Measurements from ENCODE around the gene COL23A1.
"Not testable (repeated sequence)": the region's sequence is repeated elsewhere in the genome, so short reads cannot be mapped to it uniquely, and the experiment has no call there.

COL23A1 gene

GRCh38 chr5:178499352-178499751, 90.8 kb downstream of the COL23A1 start:
- DNase-seq: no peak

GRCh38 chr5:178496642-178497041, 93.6 kb downstream of the COL23A1 start:
- no peak for DNase-seq

GRCh38 chr5:178496214-178496613, 94.0 kb downstream of the COL23A1 start:
- DNase-seq: no peak

GRCh38 chr5:178495706-178496105, 94.5 kb downstream of the COL23A1 start:
- no peak for DNase-seq

- DNase-seq: no peak
Measured at GRCh38 chr5:178492278-178492677, 97.9 kb downstream of the COL23A1 start.

GRCh38 chr5:178490935-178491652, 99.1 kb downstream of the COL23A1 start:
- DNase-seq: no peak

- DNase-seq: no peak
Measured at GRCh38 chr5:178489271-178489976, 100.8 kb downstream of the COL23A1 start.

GRCh38 chr5:178488696-178489095, 101.5 kb downstream of the COL23A1 start:
- DNase-seq: no peak

GRCh38 chr5:178487911-178488600, 102.1 kb downstream of the COL23A1 start:
- DNase-seq: no peak

- not testable (repeated sequence) for DNase-seq
Measured at GRCh38 chr5:178486878-178487512, 103.2 kb downstream of the COL23A1 start.

- DNase-seq: no peak
Measured at GRCh38 chr5:178486239-178486641, 104.0 kb downstream of the COL23A1 start.

GRCh38 chr5:178483620-178484019, 106.6 kb downstream of the COL23A1 start:
- DNase-seq: no peak

GRCh38 chr5:178479261-178479660, 110.9 kb downstream of the COL23A1 start:
- DNase-seq: no peak

GRCh38 chr5:178478370-178478769, 111.8 kb downstream of the COL23A1 start:
- no peak for DNase-seq

- no peak for DNase-seq
Measured at GRCh38 chr5:178477802-178478201, 112.4 kb downstream of the COL23A1 start.

GRCh38 chr5:178476972-178477754, 113.0 kb downstream of the COL23A1 start:
- no peak for DNase-seq

GRCh38 chr5:178476531-178476930, 113.7 kb downstream of the COL23A1 start:
- DNase-seq: no peak

- no peak for DNase-seq
Measured at GRCh38 chr5:178475422-178475821, 114.8 kb downstream of the COL23A1 start.

- DNase-seq: no peak
Measured at GRCh38 chr5:178474562-178475184, 115.5 kb downstream of the COL23A1 start.

- no peak for DNase-seq
Measured at GRCh38 chr5:178473854-178474253, 116.3 kb downstream of the COL23A1 start.

GRCh38 chr5:178472138-178472537, 118.1 kb downstream of the COL23A1 start:
- DNase-seq: no peak

- no peak for DNase-seq
Measured at GRCh38 chr5:178471711-178472110, 118.5 kb downstream of the COL23A1 start.
